Measurements from ENCODE around the gene CRK. TPM values are rescaled to one million over a fixed set of nuclear protein-coding genes. Genes with fewer than 3 reads are reported as not detected.

The CRK gene
- total RNA-seq, result 57.5 TPM

- intact Hi-C loops (cut with DNase I), result loop anchor here (1.0 to 10.0 kb wide), 4 partner anchors 31 to 191 kb away; partner anchors contain the start of gene INPP5K
- peaks cover 60% of the 10 kb centered on the region for H3K4me1 ChIP-seq
- peak; percentile 69 to 93 for TF ChIP-seq POLR2A (IDR thresholded peaks at IDR 0.05)
- peak in 1 of 3 experiments; percentile 13 for TF ChIP-seq CTCF (IDR thresholded peaks at IDR 0.05)
- TF ChIP-seq POLR2AphosphoS5 (IDR thresholded peaks at IDR 0.05; ENCODE audit: insufficient read depth in 1 of 2, low read depth in 1 of 2), result peak; percentile 68 to 81
- no peaks in the 10 kb centered on the region for H3K36me3 ChIP-seq
- H3K27me3 ChIP-seq, result no peaks in the 10 kb centered on the region
- H3K4me3 ChIP-seq, result peak within 1 kb of the TSS; percentile 96 to 99
- no peaks in the 10 kb centered on the region for H3K9me3 ChIP-seq
- H3K27ac ChIP-seq, result peak within 1 kb of the TSS; percentile 96
- DNase-seq (ENCODE audit: extremely low spot score in 2 of 2), result peak in 1 of 2 donors; percentile 94
These were observed at the start of gene CRK for GRCh38 chr17:1455797-1456599. TSS of gene CRK (minus strand) at chr17:1456232. CDS start at chr17:1456117, 115 bp downstream.

DNA sequence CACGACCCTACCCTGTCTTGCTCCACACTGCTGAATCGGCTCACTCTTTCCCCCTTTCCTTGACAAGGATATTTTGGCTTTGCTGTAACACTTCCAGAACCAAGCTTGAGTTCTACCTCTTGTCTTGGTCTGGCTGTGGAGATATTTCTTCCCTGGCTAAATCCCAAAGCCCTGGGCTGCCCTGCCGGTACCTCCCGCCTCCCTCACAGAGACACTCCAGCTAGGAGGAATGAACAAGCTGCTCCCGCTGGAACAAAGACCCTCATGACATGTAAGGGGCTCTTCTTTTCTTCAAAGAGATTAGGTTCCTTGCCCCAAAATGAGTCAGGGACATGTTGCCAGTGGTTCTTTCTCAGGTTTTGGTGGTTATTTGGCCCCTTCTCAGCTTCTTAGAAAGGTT lies 49.6 kb upstream of the CRK start:
- H3K4me1 ChIP-seq, result peaks cover 10% of the 10 kb centered on the region
- H3K36me3 ChIP-seq, result peaks cover 0 to 32% of the 10 kb centered on the region in 2 donors
- no peak overlapping the region for H3K27ac ChIP-seq
- no peak for DNase-seq (ENCODE audit: extremely low spot score in 2 of 2)
- intact Hi-C loops (cut with DNase I), result no loop called here
- H3K27me3 ChIP-seq, result no peaks in the 10 kb centered on the region
- H3K4me3 ChIP-seq, result no peak overlapping the region
- TF ChIP-seq POLR2AphosphoS5 (IDR thresholded peaks at IDR 0.05; ENCODE audit: insufficient read depth in 1 of 2, low read depth in 1 of 2), result no peak
- TF ChIP-seq CTCF (IDR thresholded peaks at IDR 0.05), result no peak
- no peak for TF ChIP-seq POLR2A (IDR thresholded peaks at IDR 0.05)
- no peaks in the 10 kb centered on the region for H3K9me3 ChIP-seq

GRCh38 chr17:1504866-1505265 lies 48.8 kb upstream of the CRK start:
- Histone ChIP-seq H3K36me3 (peaks cover 0 to 32% of the 10 kb centered on the region in 2 donors), H3K4me3 (no peak overlapping the region), H3K9me3 (no peaks in the 10 kb centered on the region), H3K27ac (no peak overlapping the region), H3K4me1 (peaks cover 5% of the 10 kb centered on the region), H3K27me3 (no peaks in the 10 kb centered on the region)
- intact Hi-C loops (cut with DNase I), result no loop called here
- TF ChIP-seq CTCF (IDR thresholded peaks at IDR 0.05) (no peak), POLR2A (IDR thresholded peaks at IDR 0.05) (no peak), POLR2AphosphoS5 (IDR thresholded peaks at IDR 0.05; ENCODE audit: insufficient read depth in 1 of 2, low read depth in 1 of 2) (no peak)
- no peak for DNase-seq (ENCODE audit: extremely low spot score in 2 of 2)

DNA sequence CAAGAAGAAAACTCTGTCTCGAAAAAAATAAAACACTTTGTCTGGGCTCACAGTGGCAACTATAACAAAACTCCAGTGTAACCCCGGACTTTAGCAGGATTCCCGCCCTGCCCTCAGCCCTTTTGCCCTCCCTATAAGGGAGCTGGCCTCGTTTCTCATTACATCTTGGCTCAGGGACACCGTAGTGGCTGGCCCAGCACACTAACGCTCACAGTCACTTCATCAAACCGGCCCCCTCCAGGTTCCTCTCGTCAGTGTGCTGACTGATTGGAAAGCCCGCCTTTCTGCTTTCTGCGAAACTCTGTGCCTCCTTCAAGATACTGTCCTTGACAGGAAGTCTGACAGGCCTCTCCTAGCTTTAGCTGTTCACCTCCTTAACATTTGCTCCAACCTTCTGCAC lies 47.7 kb upstream of the CRK start:
- Histone ChIP-seq H3K36me3 (peaks cover 0 to 28% of the 10 kb centered on the region in 2 donors), H3K27ac (no peak overlapping the region), H3K9me3 (no peaks in the 10 kb centered on the region), H3K4me1 (no peaks in the 10 kb centered on the region), H3K27me3 (no peaks in the 10 kb centered on the region), H3K4me3 (no peak overlapping the region)
- no peak for DNase-seq (ENCODE audit: extremely low spot score in 2 of 2)
- no peak for TF ChIP-seq CTCF (IDR thresholded peaks at IDR 0.05)
- intact Hi-C loops (cut with DNase I), result no loop called here

DNA sequence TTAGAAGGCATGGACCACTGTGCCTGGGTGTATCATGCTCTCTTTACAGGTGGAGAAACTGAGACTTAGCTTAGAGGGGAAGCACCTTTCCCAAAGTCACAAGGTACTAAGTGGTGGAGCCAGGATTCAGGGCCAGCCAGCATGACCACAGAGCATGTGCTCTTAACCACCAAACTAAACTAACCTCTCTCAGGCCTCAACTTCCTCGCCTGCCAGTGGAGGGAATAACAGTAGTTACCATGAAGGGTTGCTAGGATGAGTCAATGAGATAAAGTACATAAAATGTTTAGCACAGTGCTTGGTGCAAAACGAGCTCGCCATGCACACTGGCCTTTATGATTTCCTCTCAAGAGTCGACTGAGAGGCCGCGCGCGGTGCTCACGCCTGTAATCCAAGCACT lies 42.8 kb upstream of the CRK start:
- TF ChIP-seq CTCF (IDR thresholded peaks at IDR 0.05) (no peak), POLR2A (IDR thresholded peaks at IDR 0.05) (no peak), POLR2AphosphoS5 (IDR thresholded peaks at IDR 0.05; ENCODE audit: insufficient read depth in 1 of 2, low read depth in 1 of 2) (no peak)
- intact Hi-C loops (cut with DNase I), result no loop called here
- H3K4me3 ChIP-seq, result no peak overlapping the region

More for the DNA sequence above, 42.8 kb upstream of the CRK start:
- Histone ChIP-seq H3K36me3 (peaks cover 0 to 6% of the 10 kb centered on the region in 2 donors), H3K4me1 (peaks cover 20% of the 10 kb centered on the region), H3K27ac (no peak overlapping the region), H3K9me3 (no peaks in the 10 kb centered on the region), H3K27me3 (no peaks in the 10 kb centered on the region)
- no peak for DNase-seq (ENCODE audit: extremely low spot score in 2 of 2)
